Measurements from ENCODE around the gene KHDC3L. TPM values are rescaled to one million over a fixed set of nuclear protein-coding genes. Genes with fewer than 3 reads are reported as not detected.
A peak's percentile ranks its signal among the peaks of the same experiment; 100 is the strongest.

The KHDC3L gene
- not detected for total RNA-seq

- no peak for DNase-seq
- no peaks in the 10 kb centered on the region for H3K9me3 ChIP-seq
- H3K4me1 ChIP-seq = no peaks in the 10 kb centered on the region
- H3K36me3 ChIP-seq = no peaks in the 10 kb centered on the region
- no peaks in the 10 kb centered on the region for H3K27me3 ChIP-seq
- no peak for TF ChIP-seq CTCF (IDR thresholded peaks at IDR 0.05)
- TF ChIP-seq POLR2A (IDR thresholded peaks at IDR 0.05) = no peak
- no peak within 1 kb of the TSS for H3K27ac ChIP-seq
- H3K4me3 ChIP-seq = no peak within 1 kb of the TSS
Measured at GRCh38 chr6:73362358-73362757, at the start of gene KHDC3L. Gene KHDC3L (plus strand): TSS chr6:73362658. CDS start chr6:73362730, 72 bp downstream.

- Histone ChIP-seq H3K27ac (no peak overlapping the region), H3K27me3 (no peaks in the 10 kb centered on the region), H3K4me3 (peak overlapping the region in 1 of 4 donors; percentile 19), H3K4me1 (peaks cover 0 to 3% (median 0%) of the 10 kb centered on the region in 4 donors), H3K9me3 (peaks cover 0 to 4% (median 0%) of the 10 kb centered on the region in 4 donors), H3K36me3 (no peaks in the 10 kb centered on the region)
- TF ChIP-seq POLR2A (IDR thresholded peaks at IDR 0.05) (no peak), CTCF (IDR thresholded peaks at IDR 0.05) (no peak)
- no peak for DNase-seq
Measured at GRCh38 chr6:73314577-73315492, 47.6 kb upstream of the KHDC3L start.

GRCh38 chr6:73323323-73323722 lies 39.1 kb upstream of the KHDC3L start:
- no peak for TF ChIP-seq POLR2A (IDR thresholded peaks at IDR 0.05)
- no peak for TF ChIP-seq CTCF (IDR thresholded peaks at IDR 0.05)
- Histone ChIP-seq H3K9me3 (no peaks in the 10 kb centered on the region), H3K36me3 (no peaks in the 10 kb centered on the region), H3K4me3 (no peak overlapping the region), H3K4me1 (no peaks in the 10 kb centered on the region), H3K27ac (no peak overlapping the region), H3K27me3 (no peaks in the 10 kb centered on the region)
- DNase-seq = no peak

GRCh38 chr6:73325656-73326055 lies 36.8 kb upstream of the KHDC3L start:
- no peak overlapping the region for H3K4me3 ChIP-seq
- H3K27me3 ChIP-seq = no peaks in the 10 kb centered on the region
- no peak for DNase-seq
- no peaks in the 10 kb centered on the region for H3K36me3 ChIP-seq
- H3K9me3 ChIP-seq = no peaks in the 10 kb centered on the region
- TF ChIP-seq CTCF (IDR thresholded peaks at IDR 0.05) (no peak), POLR2A (IDR thresholded peaks at IDR 0.05) (no peak)
- H3K27ac ChIP-seq = no peak overlapping the region
- H3K4me1 ChIP-seq = no peaks in the 10 kb centered on the region

- no peak overlapping the region for H3K27ac ChIP-seq
- no peaks in the 10 kb centered on the region for H3K4me1 ChIP-seq
- no peaks in the 10 kb centered on the region for H3K36me3 ChIP-seq
- no peak for DNase-seq
- H3K27me3 ChIP-seq = no peaks in the 10 kb centered on the region
- H3K4me3 ChIP-seq = no peak overlapping the region
- no peak for TF ChIP-seq CTCF (IDR thresholded peaks at IDR 0.05)
- no peak for TF ChIP-seq POLR2A (IDR thresholded peaks at IDR 0.05)
- H3K9me3 ChIP-seq = no peaks in the 10 kb centered on the region
Measured at GRCh38 chr6:73328790-73329189, 33.7 kb upstream of the KHDC3L start.
